K562 (cell line): ENCODE measurements around the gene TTC33. TPM values are rescaled to one million over a fixed set of nuclear protein-coding genes. Genes with fewer than 3 reads are reported as not detected.
A peak's percentile ranks its signal among the peaks of the same experiment; 100 is the strongest.

ENCODE experiments used
- FOXP1 ChIP-seq: sonication (generic); formaldehyde crosslinking; IDR thresholded peaks from 2 replicates; pipeline ENCODE4 v1.8.0; 2022; ENCODE audit warnings: mild to moderate bottlenecking, missing genetic modification reagents
- HIVEP1 ChIP-seq: fragments of 250-450 bp; sonication (Bioruptor Pico); IDR thresholded peaks from 2 replicates; pipeline ENCODE4 v1.4.0; 2020; ENCODE audit warnings: mild to moderate bottlenecking
- HNRNPK ChIP-seq: fragments of 200-400 bp; formaldehyde crosslinking; IDR thresholded peaks from one replicate; pipeline ENCODE4 v1.6.1; 2018; ENCODE audit warnings: mild to moderate bottlenecking, low read depth, low read length; ENCODE audit not compliant: poor library complexity, severe bottlenecking
- HNRNPL ChIP-seq: fragments of 200-400 bp; formaldehyde crosslinking; IDR thresholded peaks from 2 replicates; pipeline ENCODE4 v1.6.1; 2017; ENCODE audit warnings: low read depth, mild to moderate bottlenecking, low read length
- LCOR ChIP-seq: sonication (generic); formaldehyde crosslinking; IDR thresholded peaks from 2 replicates; pipeline ENCODE4 v1.8.0; 2022; ENCODE audit warnings: mild to moderate bottlenecking, missing genetic modification reagents
- MGA ChIP-seq: fragments of 450-650 bp; IDR thresholded peaks from 2 replicates; pipeline ENCODE4 v1.6.1; 2016; ENCODE audit warnings: mild to moderate bottlenecking, moderate library complexity
- NONO ChIP-seq, 2 experiments: fragments of 200-400 bp in 1 of 2; fragments of 450-650 bp in 1 of 2; formaldehyde crosslinking in 1 of 2; IDR thresholded peaks; 2 replicates each; pipeline ENCODE4 v1.6.1; 2017; ENCODE audit warnings: low read depth in 2 of 2, mild to moderate bottlenecking in 2 of 2, moderate library complexity in 2 of 2, low read length in 1 of 2
- THRAP3 ChIP-seq: fragments of 450-650 bp; IDR thresholded peaks from 2 replicates; pipeline ENCODE4 v1.6.1; 2016; ENCODE audit warnings: mild to moderate bottlenecking, inconsistent platforms, borderline replicate concordance
- ZFPM2 ChIP-seq: fragments of 250-450 bp; sonication (Bioruptor Pico); IDR thresholded peaks from 2 replicates; pipeline ENCODE4 v1.5.1; 2022; ENCODE audit warnings: mild to moderate bottlenecking
- ZNF184 ChIP-seq: sonication (generic); formaldehyde crosslinking; IDR thresholded peaks from 2 replicates; pipeline ENCODE4 v1.5.0; 2020; ENCODE audit warnings: missing genetic modification reagents
- polyA plus RNA-seq, 8 experiments: library from polyadenylated mRNA; depleted of rRNA in 4 of 8; stranded (reverse) in 5 of 8; unstranded in 3 of 8; fragments of >200 nt; fragmentation: Nextera tagmentation in 2 of 8; fragmentation: Illumina TruSeq in 1 of 8; extraction: Ambion mirVana in 2 of 8; extraction: Trizol in 1 of 8; gene quantifications; 2 replicates each; pipeline versions ENCODE4 v1.2.1 to v1.2.3, GENCODE V29; 2011 to 2014; ENCODE audit warnings: inconsistent platforms in 1 of 8, missing spikeins in 1 of 8
- total RNA-seq, 7 experiments: library from RNA; depleted of rRNA in 6 of 7; stranded (reverse); fragments of >200 nt in 6 of 7; fragmentation: Illumina TruSeq in 2 of 7; extraction: Trizol in 2 of 7; gene quantifications; 2 replicates each; pipeline versions ENCODE4 v1.2.1 to v1.2.3, GENCODE V29; 2011 to 2021; ENCODE audit warnings: low replicate concordance in 1 of 7
- TF ChIP-seq, protein P1 (sequence below): fragments of 450-650 bp; formaldehyde crosslinking; IDR thresholded peaks from 2 replicates; pipeline ENCODE4 v1.4.0; 2020; ENCODE audit warnings: mild to moderate bottlenecking, moderate library complexity
- TF ChIP-seq, protein P2 (sequence below): fragments of 450-650 bp; conservative IDR thresholded peaks from 2 replicates; pipeline ENCODE4 v1.6.1; 2016; ENCODE audit warnings: missing genetic modification characterization, low read depth, mild to moderate bottlenecking, control low read depth, missing compliant biosample characterization

The TTC33 gene
- total and polyA plus RNA-seq, 9 of the 15 experiments (the other 6 are each of a cell fraction or from before 2014, with no cell fraction given) = 11.5 to 24.9 (median 21.1) TPM

DNA sequence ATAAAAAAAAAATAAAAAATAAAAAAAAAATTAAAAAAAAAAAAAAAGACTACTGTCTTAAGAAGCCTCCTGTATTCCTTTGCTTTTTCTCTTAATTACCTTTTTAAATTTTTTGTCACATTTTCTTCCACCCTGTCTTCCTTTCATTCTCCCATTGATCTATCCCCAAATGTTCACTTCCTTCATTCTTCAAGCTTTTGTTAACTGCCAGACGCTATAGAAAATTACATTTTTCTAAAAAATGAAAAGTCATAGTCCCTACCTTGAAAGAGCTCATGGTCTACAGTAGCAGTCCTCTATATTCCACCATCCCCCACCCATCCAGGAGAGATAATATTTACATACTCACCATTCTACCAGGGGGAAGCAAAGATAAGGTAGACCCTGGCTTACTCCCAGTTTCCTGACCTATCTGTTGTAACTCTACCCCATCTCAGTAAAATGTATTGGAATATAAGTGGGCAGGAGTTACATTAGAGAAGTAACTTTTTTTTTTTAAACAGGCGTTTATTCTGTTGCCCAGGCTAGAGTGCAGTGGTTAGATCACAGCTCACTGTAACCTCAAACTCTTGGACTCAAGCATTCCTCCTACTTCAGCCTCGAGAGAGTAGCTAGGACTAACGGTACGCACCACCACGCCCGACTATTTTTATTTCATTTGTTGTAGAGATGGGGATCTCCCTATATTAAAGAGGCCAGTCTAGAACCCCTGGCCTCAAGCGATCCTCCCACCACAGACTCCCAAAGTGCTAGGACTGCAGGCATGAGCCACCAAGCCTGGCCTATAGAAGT is 46.2 kb upstream of the TTC33 start (continued):
- TF ChIP-seq MGA (no peak), FOXP1 (CRISPR knock-in tag) (no peak), ZFPM2 (CRISPR knock-in tag) (no peak), LCOR (peak; percentile 63; the same call in 1 of the 2 replicates), THRAP3 (peak; percentile 86), HNRNPK (no peak), HNRNPL (no peak), HIVEP1 (CRISPR knock-in tag) (no peak), NONO (IDR thresholded peaks at IDR 0.05; ENCODE audit: low read depth in 2 of 2, low read length in 1 of 2) (no peak), ZNF184 (CRISPR knock-in tag) (no peak)
- TF ChIP-seq, protein P1, sequence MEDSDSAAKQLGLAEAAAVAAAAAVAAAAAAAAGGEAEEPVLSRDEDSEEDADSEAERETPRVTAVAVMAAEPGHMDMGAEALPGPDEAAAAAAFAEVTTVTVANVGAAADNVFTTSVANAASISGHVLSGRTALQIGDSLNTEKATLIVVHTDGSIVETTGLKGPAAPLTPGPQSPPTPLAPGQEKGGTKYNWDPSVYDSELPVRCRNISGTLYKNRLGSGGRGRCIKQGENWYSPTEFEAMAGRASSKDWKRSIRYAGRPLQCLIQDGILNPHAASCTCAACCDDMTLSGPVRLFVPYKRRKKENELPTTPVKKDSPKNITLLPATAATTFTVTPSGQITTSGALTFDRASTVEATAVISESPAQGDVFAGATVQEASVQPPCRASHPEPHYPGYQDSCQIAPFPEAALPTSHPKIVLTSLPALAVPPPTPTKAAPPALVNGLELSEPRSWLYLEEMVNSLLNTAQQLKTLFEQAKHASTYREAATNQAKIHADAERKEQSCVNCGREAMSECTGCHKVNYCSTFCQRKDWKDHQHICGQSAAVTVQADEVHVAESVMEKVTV (CRISPR knock-in tag) = no peak
- TF ChIP-seq, protein P2, sequence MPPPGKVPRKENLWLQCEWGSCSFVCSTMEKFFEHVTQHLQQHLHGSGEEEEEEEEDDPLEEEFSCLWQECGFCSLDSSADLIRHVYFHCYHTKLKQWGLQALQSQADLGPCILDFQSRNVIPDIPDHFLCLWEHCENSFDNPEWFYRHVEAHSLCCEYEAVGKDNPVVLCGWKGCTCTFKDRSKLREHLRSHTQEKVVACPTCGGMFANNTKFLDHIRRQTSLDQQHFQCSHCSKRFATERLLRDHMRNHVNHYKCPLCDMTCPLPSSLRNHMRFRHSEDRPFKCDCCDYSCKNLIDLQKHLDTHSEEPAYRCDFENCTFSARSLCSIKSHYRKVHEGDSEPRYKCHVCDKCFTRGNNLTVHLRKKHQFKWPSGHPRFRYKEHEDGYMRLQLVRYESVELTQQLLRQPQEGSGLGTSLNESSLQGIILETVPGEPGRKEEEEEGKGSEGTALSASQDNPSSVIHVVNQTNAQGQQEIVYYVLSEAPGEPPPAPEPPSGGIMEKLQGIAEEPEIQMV (tag) = no peak
